Heart right ventricle (tissue), 16 donors: ENCODE results near the gene YKT6. TPM values are rescaled to one million over a fixed set of nuclear protein-coding genes. Genes with fewer than 3 reads are reported as not detected.

Experiments used
- ATAC-seq, 8 donors: fragments of 200-7000 bp; cut with Tn5 transposase; one replicate each; pipeline ENCODE4 v1.9.1; 2020; ENCODE audit warnings: mild to moderate bottlenecking in 8 of 8, moderate library complexity in 8 of 8, moderate number of reproducible peaks in 1 of 8
- DNase-seq, 2 donors: peaks; one replicate each; pipeline ENCODE4 v3.0.0-alpha.2; 2020
- H3K27ac ChIP-seq, 10 donors: fragments of 200-600 bp; sonication (generic) in 2 of 10; one replicate each; pipeline versions ENCODE4 v1.5.0 to v1.8.0; 2020 to 2022; ENCODE audit warnings: mild to moderate bottlenecking in 3 of 10
- H3K27me3 ChIP-seq, 7 donors: fragments of 200-600 bp; one replicate each; pipeline ENCODE4 v1.8.0; 2021 to 2022; ENCODE audit warnings: mild to moderate bottlenecking in 2 of 7
- H3K36me3 ChIP-seq, 9 donors: fragments of 200-600 bp; sonication (generic) in 1 of 9; one replicate each; pipeline versions ENCODE4 v1.5.0 to v1.8.0; 2020 to 2022; ENCODE audit warnings: mild to moderate bottlenecking in 2 of 9
- H3K4me1 ChIP-seq, 9 donors: fragments of 200-600 bp; sonication (generic) in 1 of 9; one replicate each; pipeline versions ENCODE4 v1.5.0 to v1.8.0; 2020 to 2022; ENCODE audit warnings: mild to moderate bottlenecking in 4 of 9
- H3K4me3 ChIP-seq, 10 donors: fragments of 200-600 bp; sonication (generic) in 2 of 10; one replicate each; pipeline versions ENCODE4 v1.5.0 to v1.8.0; 2020 to 2022; ENCODE audit warnings: mild to moderate bottlenecking in 7 of 10, moderate library complexity in 2 of 10
- H3K9me3 ChIP-seq, 11 donors: fragments of 200-600 bp in 10 of 11; sonication (generic) in 2 of 11; one replicate each; pipeline versions ENCODE4 v1.5.0 to v1.8.0; 2013 to 2022; ENCODE audit warnings: mild to moderate bottlenecking in 2 of 11, control low read depth in 1 of 11, moderate library complexity in 1 of 11
- WGBS, 2 donors: extraction: QIAGEN DNeasy Blood & Tissue Kit; methylation state at CpG; one replicate each; pipeline ENCODE4 v1.1.7; 2013; ENCODE audit warnings: inconsistent platforms in 1 of 2; 5-methylcytosine and 5-hydroxymethylcytosine counted together
- intact Hi-C, 10 donors: fragments of 100-400 bp; cut with DNase I; formaldehyde crosslinking; loops; one replicate each; pipeline versions ENCODE4 v1.11.1 to v1.14.2; 2022
- polyA plus RNA-seq, 2 donors: library from polyadenylated mRNA; stranded (reverse); fragments of 200-250 nt; gene quantifications; one replicate each; pipeline ENCODE4 v1.2.3, GENCODE V29; 2013
- total RNA-seq, 10 donors: library from RNA; stranded (reverse); fragmentation: NEBNext Ultra II Directional in 3 of 10; extraction: Animal tissue kit (Norgen Biotek cat#: 25700) in 3 of 10; gene quantifications; one replicate each; pipeline versions ENCODE4 v1.2.1 to v1.2.4, GENCODE V29; 2021 to 2023
- TF ChIP-seq, protein P1 (sequence below), 9 donors: fragments of 200-600 bp; sonication (generic) in 2 of 9; IDR thresholded peaks; one replicate each; pipeline versions ENCODE4 v1.5.0 to v1.8.0; 2021 to 2022; ENCODE audit warnings: antibody characterized with exemption in 9 of 9, mild to moderate bottlenecking in 5 of 9, moderate library complexity in 1 of 9
- donor health status: Arrhythmogenic right ventricular cardiomyopathy.
- donor health status: ischemic (EF 13 %, LVEDD 7.1; RV severe dilation, severe dysfunction).
- donor health status: healthy with polysubstance abuse.
- donor health status: DM: no; HTN: yes; CAD: no.
- donor health status: DM: no; HTN: no; CAD: no.
- donor health status: ischemic (EF 25% LVEDD 6.9; RV normal size, moderate dysfunction).
- donor health status: ischemic (EF 25% LVEDD 5.7; RV mildly dilated, moderate dysfunction).
- donor health status: healthy.
- donor health status: DM: yes; HTN: yes; CAD: no.
- donor health status: Ischemic cardiomyopathy.
- donor health status: ischemic (EF 35%, LVEDD 5.7; RV mildly dilated, moderate dysfunction).
- donor health status: nonischemic (EF 11% LVEDD 7.7; RV severe dilation, severe dysfunction).
- donor health status: DM: yes; HTN: yes; CAD: no.
- donor health status: PGD.
- donor health status: ischemic (EF 29% LVEDD 5.4; RV normal size, mild dysfunction).
- donor health status: nonischemic (EF 23%, LVEDD 6.1; RV moderate dilation, normal function).

Gene YKT6
- total and polyA plus RNA-seq, 12 donors = 27.7 to 79.6 (median 47.7) TPM

DNA sequence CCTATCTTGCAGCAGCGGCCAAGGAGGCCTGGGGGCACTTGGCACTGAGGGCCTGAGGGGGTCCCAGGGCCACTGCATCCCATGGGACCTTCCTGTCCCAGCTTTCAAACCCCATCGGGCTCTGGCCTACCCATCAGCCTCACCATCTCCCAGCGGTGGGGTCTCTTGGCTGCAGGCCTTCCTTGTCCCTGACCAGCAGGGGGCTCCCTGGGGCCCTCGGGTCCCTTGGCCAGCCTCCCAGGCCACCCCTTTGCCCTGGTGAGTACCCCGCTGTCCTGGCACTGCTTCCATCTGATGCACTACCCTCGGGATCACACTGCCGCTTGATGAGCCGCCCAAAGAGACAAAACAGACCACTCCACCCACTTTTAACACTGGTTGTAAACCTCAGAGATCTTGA, 43.5 kb downstream of the YKT6 start:
- Histone ChIP-seq H3K27me3 (no peaks in the 10 kb centered on the region), H3K36me3 (peaks cover 0 to 5% (median 0%) of the 10 kb centered on the region in 9 donors), H3K9me3 (no peaks in the 10 kb centered on the region), H3K4me3 (no peak overlapping the region), H3K27ac (no peak overlapping the region), H3K4me1 (peaks cover 0 to 16% (median 5%) of the 10 kb centered on the region in 9 donors)
- intact Hi-C loops = loop anchor here in 8 of 10 donors (5.0 to 10.0 kb wide), 7 partner anchors 61 to 323 kb away; no protein-coding TSS in a partner anchor
- ATAC-seq (peak in 1 of 8 donors; percentile 14), DNase-seq (no peak)
- TF ChIP-seq, protein P1, sequence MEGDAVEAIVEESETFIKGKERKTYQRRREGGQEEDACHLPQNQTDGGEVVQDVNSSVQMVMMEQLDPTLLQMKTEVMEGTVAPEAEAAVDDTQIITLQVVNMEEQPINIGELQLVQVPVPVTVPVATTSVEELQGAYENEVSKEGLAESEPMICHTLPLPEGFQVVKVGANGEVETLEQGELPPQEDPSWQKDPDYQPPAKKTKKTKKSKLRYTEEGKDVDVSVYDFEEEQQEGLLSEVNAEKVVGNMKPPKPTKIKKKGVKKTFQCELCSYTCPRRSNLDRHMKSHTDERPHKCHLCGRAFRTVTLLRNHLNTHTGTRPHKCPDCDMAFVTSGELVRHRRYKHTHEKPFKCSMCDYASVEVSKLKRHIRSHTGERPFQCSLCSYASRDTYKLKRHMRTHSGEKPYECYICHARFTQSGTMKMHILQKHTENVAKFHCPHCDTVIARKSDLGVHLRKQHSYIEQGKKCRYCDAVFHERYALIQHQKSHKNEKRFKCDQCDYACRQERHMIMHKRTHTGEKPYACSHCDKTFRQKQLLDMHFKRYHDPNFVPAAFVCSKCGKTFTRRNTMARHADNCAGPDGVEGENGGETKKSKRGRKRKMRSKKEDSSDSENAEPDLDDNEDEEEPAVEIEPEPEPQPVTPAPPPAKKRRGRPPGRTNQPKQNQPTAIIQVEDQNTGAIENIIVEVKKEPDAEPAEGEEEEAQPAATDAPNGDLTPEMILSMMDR (IDR thresholded peaks at IDR 0.05) = peak; percentile 21 to 64 (median 53)
- 36 to 41% methylated on average over 8 of the region's 8 CpGs for WGBS, 2 donors

GRCh38 chr7:44246396-44247113, 45.8 kb downstream of the YKT6 start:
- H3K4me3 ChIP-seq = no peak overlapping the region
- ATAC-seq (no peak), DNase-seq (no peak)
- H3K27ac ChIP-seq = no peak overlapping the region
- TF ChIP-seq, protein P1 (IDR thresholded peaks at IDR 0.05) = no peak
- intact Hi-C loops = loop anchor here in 6 of 10 donors (5.0 to 10.0 kb wide), 4 partner anchors 58 to 318 kb away; no protein-coding TSS in a partner anchor
- H3K36me3 ChIP-seq = no peaks in the 10 kb centered on the region
- no peaks in the 10 kb centered on the region for H3K27me3 ChIP-seq
- WGBS, 2 donors = 96% methylated on average over 7 of the region's 7 CpGs
- no peaks in the 10 kb centered on the region for H3K9me3 ChIP-seq
- H3K4me1 ChIP-seq = peaks cover 0 to 9% (median 0%) of the 10 kb centered on the region in 9 donors

GRCh38 chr7:44247868-44248651, 47.3 kb downstream of the YKT6 start:
- Histone ChIP-seq H3K9me3 (no peaks in the 10 kb centered on the region), H3K4me1 (peaks cover 0 to 9% (median 0%) of the 10 kb centered on the region in 9 donors), H3K27ac (no peak overlapping the region), H3K36me3 (no peaks in the 10 kb centered on the region), H3K27me3 (no peaks in the 10 kb centered on the region), H3K4me3 (no peak overlapping the region)
- ATAC-seq = no peak
- no peak for DNase-seq
- WGBS, 2 donors = 77% methylated on average over 10 of the region's 10 CpGs
- TF ChIP-seq, protein P1 (IDR thresholded peaks at IDR 0.05) = no peak
- intact Hi-C loops = loop anchor here in 6 of 10 donors (5.0 to 10.0 kb wide), 4 partner anchors 57 to 317 kb away; no protein-coding TSS in a partner anchor

DNA sequence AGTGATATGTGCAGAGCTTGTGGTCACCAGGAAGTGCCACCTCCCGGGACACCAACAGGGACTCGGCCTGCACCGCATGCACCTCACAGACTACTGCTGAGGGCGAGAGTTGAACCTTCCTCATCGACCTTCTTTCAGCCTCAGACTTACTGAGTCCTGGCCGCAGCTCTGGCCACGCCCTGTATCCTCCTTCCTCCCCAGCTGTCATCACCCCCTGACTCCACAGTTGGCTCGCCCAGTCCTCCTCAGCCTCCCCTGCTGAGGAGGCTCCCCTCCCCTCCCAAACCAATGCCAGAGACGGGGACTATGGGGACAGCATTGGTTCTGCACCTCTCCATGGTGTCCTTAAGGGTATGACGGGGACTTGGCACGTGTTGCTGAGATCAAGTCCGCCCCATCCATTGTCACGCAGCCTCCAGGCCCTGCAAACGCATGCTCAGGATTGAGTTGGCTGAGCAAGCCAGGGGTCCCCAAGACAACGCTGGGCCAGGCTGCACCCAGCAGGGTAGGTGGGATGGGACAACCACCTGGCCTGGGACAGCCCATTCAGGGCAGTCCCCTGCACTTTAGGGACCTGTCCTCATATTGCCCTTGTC, 49.0 kb downstream of the YKT6 start:
- intact Hi-C loops = loop anchor here in 6 of 10 donors (5.0 to 10.0 kb wide), 4 partner anchors 55 to 315 kb away; no protein-coding TSS in a partner anchor
- WGBS, 2 donors = 83 to 84% methylated on average over 15 of the region's 15 CpGs
- DNase-seq = no peak
- H3K4me3 ChIP-seq = no peak overlapping the region
- H3K27ac ChIP-seq = no peak overlapping the region
- no peaks in the 10 kb centered on the region for H3K4me1 ChIP-seq
- TF ChIP-seq, protein P1 (IDR thresholded peaks at IDR 0.05) = no peak
- H3K9me3 ChIP-seq = no peaks in the 10 kb centered on the region
- peak in 1 of 8 donors; percentile 2 for ATAC-seq
- H3K27me3 ChIP-seq = no peaks in the 10 kb centered on the region
- no peaks in the 10 kb centered on the region for H3K36me3 ChIP-seq
